Stimulated activated CD4-positive, alpha-beta T cell treated with anti-CD3 and anti-CD28 coated beads, Interleukin-1b, Interleukin-23, amount 100 ng/mL, for 4 hours (primary cell): Measurements from ENCODE around the gene WNT9B.

Source experiments
- DNase-seq, 2 donors: peaks; one replicate each; pipeline ENCODE4 v3.0.0-alpha.2; 2020; ENCODE audit warnings: low read depth in 2 of 2

The WNT9B gene

GRCh38 chr17:46883871-46884520 is 32.6 kb downstream of the WNT9B start:
- DNase-seq: no peak

GRCh38 chr17:46884552-46884951 is 33.2 kb downstream of the WNT9B start:
- no peak for DNase-seq

GRCh38 chr17:46885415-46886309 is 34.3 kb downstream of the WNT9B start:
- no peak for DNase-seq

- no peak for DNase-seq
These were observed 34.9 kb downstream of the WNT9B start for GRCh38 chr17:46886310-46886663.

- no peak for DNase-seq
These were observed 36.3 kb downstream of the WNT9B start for GRCh38 chr17:46887717-46888116.

GRCh38 chr17:46888727-46889126 is 37.3 kb downstream of the WNT9B start:
- DNase-seq: no peak

- no peak for DNase-seq
These were observed 38.1 kb downstream of the WNT9B start for GRCh38 chr17:46889519-46889918.

- no peak for DNase-seq
These were observed 38.7 kb downstream of the WNT9B start for GRCh38 chr17:46889992-46890564.

GRCh38 chr17:46890638-46891037 is 39.3 kb downstream of the WNT9B start:
- no peak for DNase-seq

- DNase-seq: no peak
These were observed 40.9 kb downstream of the WNT9B start for GRCh38 chr17:46892192-46892703.

- no peak for DNase-seq
These were observed 42.6 kb downstream of the WNT9B start for GRCh38 chr17:46894024-46894423.

GRCh38 chr17:46894476-46895151 is 43.2 kb downstream of the WNT9B start:
- DNase-seq: no peak

- DNase-seq: no peak
These were observed 43.8 kb downstream of the WNT9B start for GRCh38 chr17:46895171-46895570.

GRCh38 chr17:46896991-46897390 is 45.6 kb downstream of the WNT9B start:
- DNase-seq: no peak

GRCh38 chr17:46898364-46898763 is 47.0 kb downstream of the WNT9B start:
- DNase-seq: no peak

GRCh38 chr17:46898860-46899259 is 47.5 kb downstream of the WNT9B start:
- DNase-seq: no peak

GRCh38 chr17:46901291-46901690 is 49.9 kb downstream of the WNT9B start:
- no peak for DNase-seq

GRCh38 chr17:46903762-46904672 is 52.6 kb downstream of the WNT9B start:
- DNase-seq: no peak

GRCh38 chr17:46908068-46908737 is 56.8 kb downstream of the WNT9B start:
- DNase-seq: no peak

GRCh38 chr17:46910179-46910927 is 59.0 kb downstream of the WNT9B start:
- DNase-seq: no peak
